HG03378 (cell line): ENCODE data around the gene CC2D2A.
"Not testable (repeated sequence)": the region's sequence is repeated elsewhere in the genome, so short reads cannot be mapped to it uniquely, and the experiment has no call there.

ENCODE experiments used
- ATAC-seq: cut with Tn5 transposase; IDR thresholded peaks from one replicate; pipeline ENCODE4 v1.9.1; 2021; ENCODE audit warnings: mild to moderate bottlenecking, moderate library complexity; ENCODE audit not compliant: unreplicated experiment

CC2D2A gene

DNA sequence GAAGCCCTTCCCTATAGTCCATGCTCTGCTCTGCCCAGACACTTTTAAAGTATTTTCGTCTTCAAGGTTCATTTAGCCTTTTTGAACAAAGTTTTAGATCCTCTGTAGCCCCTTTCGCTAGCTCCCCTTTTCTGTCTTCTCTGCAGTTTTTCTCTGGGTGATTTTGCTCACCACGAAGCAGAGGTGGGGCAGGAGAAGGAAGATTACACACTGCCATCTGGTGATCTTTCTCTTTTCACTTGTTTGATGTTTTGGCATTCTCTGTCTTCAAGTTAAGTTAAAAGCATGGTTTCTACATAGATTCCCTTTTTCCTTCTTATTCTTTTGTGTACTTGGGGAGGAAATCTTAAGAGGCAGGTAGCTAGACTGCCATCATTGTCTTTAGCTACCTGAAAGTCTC is 43.9 kb downstream of the CC2D2A start:
- no peak for ATAC-seq

DNA sequence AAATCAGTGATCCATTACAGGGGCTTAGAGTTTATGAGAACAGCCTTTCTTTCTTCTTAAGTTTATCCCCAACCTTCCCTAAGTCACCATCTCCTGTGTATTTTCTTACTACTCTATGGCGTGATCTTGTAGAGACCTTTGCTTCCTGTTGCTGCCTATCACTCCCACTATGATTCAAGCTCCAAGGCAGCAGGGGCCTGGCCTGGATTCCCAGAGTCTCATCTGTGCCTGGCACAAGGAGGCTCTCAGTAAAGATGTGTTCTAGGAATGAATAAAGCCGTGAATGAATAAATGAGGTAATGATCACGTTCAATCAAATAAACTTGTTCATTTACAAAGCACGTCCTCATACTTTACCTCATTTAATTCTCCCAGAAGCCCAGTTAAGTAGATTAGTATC is 45.4 kb downstream of the CC2D2A start:
- ATAC-seq: no peak

DNA sequence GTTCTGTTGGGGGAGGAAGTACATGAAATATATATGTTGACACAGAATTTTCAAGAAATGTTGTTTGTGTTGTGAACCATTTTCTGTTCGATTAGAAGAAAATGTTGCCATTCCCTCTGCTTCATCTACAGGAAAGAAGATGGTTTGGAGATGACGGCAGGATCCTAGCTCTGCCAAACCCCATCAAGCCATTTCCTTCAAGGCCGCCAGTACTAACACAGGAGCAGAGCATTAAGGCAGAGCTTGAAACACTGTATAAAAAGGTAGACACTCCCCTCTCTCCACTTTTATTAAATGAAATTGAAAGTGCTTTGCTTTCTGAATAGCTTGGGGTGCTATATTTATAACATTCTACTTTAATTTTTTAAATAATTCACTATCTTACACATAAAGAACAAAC is 46.8 kb downstream of the CC2D2A start:
- no peak for ATAC-seq

DNA sequence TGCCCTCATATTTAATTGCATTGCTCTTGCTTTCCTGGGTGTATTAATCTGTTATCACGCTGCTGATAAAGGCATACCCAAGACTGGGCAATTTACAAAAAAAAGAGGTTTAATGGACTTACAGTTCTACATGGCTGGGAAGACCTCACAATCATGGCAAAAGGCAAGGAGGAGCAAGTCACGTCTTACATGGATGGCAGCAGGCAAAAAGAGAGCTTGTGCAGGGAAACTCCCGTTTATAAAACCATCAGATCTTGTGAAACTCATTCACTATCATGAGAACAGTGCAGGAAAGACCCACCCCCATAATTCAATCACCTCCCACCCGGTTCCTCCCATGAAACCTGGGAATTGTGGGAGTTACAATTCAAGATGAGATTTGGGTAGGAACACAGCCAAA is 48.0 kb downstream of the CC2D2A start:
- ATAC-seq: not testable (repeated sequence)

DNA sequence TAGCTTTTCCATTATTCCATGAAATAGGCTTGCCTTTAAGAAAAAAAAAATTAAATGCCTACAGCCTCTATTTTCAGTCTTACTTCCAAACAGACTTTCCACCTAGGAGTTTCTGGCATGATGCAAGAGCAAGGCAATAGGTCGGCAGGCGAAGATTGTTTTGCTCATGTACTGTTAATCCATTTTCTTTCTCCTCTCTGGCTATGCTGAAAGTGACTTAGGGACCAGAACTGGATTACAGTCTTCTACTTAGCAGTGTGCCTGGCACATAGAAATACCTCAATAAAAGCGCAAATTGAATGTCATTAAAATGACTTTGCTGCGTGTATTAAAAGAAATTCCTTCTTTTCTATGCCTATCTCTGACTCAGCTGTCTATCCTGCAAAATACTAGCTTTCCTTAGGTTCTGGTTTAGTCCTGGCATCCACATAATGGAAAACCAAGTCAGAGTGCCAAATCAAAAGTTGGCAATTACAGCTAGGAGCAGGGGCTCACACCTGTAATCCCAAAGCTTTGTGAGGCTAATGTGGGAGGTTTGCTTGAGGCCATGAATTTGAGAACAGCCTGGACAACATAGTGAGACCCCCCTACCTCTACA is 51.9 kb downstream of the CC2D2A start:
- no peak for ATAC-seq

DNA sequence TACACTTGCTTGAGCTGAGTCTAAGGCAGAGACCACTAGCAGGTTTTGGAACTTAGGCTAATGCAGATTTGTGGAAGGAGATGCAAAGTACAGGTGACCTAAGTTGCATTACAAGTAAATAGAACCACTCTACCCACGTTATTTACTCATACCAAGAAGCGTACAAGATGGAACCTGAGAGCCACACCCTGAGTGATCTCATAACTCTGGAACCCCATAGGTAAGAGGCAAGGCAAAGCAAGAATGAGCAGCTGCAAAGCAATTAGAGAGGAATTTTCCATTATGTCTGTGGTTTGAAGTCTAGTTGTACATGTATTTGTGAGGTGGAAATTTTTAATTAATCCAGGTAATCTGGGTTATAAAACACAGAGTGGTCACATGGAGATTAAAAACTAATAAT is 55.4 kb downstream of the CC2D2A start:
- no peak for ATAC-seq

DNA sequence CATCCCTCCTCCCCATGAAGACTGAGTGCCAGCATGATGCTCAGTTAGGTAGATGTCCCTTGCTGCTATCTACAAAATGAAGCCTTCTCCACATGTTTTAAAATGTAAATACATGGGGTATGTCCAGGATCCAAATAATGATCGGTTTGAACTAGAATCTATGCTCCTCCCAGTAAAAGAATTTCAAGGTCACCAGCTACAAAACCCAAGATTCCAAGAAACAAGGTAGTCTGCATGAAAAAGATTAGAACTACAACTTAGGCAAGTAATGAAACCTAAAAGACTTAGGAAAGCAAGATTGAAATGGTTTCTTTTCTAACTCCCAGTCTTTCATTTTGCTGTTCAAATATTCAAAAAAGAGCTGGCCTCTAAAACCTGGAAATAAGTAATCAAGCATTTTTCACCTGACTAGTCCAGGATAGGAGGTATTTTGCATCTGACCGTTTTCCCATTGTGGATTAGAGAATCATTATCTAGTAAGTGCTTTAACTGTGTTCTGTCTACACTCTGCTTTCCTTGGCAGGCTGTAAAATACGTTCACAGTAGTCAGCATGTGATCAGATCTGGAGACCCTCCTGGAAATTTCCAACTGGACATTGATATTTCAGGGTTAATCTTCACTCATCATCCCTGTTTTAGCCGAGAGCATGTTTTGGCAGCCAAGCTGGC is 57.4 kb downstream of the CC2D2A start:
- no peak for ATAC-seq

DNA sequence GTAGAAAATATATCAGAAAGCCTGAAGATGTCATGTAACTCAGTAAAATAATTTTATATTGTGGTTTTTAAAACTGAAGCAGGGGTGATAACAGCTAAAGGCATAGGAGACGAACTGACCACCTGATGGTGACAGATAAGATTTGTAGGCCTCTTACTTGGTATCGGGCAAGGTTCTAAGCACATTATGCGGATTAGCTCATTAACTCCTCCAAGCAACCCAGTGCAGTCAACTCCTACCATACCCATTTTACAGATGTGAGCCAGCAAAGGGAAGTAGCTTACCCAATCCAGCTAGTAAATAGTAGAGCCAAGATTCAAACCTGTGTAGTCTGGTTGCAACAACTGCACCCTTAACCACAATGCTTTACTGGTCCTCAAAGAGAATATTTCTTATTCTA is 62.1 kb downstream of the CC2D2A start:
- ATAC-seq: no peak

DNA sequence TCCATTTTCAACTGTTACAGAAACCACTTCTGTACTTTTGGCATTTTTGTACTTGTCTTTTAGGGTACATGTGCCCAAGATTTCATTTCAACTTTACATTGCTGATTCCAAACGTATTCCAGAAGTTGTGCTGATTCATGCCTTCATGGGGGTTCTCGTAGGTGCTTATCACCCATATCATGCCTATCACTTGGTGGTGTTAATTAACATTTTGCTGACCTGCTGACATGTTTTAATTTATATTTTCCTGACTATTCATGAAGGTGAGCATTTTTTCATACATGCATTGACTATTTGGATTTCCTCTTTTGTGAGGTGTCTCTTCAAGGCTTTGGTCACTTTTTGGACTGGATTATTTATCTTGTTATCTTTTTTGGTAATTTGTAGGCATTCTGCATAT is 64.1 kb downstream of the CC2D2A start:
- no peak for ATAC-seq

DNA sequence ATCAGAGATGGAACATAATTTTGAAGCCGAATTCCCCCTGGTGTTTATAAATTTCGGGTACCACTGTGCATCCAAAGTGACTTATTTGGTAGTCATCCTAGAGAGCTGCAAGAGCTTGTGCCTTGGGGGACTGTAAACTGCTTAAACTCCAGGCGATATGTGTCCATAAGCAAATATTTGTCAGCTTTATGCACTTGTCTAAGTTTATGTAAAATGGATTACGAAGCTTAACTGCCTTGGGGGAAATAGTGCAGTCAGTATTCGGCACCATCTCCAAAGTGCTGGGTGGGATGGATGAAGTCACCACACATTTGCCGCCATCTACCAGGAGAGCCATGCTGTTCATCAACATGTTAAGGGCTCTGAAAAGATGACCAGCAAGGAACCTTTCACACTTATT is 65.9 kb downstream of the CC2D2A start:
- no peak for ATAC-seq

DNA sequence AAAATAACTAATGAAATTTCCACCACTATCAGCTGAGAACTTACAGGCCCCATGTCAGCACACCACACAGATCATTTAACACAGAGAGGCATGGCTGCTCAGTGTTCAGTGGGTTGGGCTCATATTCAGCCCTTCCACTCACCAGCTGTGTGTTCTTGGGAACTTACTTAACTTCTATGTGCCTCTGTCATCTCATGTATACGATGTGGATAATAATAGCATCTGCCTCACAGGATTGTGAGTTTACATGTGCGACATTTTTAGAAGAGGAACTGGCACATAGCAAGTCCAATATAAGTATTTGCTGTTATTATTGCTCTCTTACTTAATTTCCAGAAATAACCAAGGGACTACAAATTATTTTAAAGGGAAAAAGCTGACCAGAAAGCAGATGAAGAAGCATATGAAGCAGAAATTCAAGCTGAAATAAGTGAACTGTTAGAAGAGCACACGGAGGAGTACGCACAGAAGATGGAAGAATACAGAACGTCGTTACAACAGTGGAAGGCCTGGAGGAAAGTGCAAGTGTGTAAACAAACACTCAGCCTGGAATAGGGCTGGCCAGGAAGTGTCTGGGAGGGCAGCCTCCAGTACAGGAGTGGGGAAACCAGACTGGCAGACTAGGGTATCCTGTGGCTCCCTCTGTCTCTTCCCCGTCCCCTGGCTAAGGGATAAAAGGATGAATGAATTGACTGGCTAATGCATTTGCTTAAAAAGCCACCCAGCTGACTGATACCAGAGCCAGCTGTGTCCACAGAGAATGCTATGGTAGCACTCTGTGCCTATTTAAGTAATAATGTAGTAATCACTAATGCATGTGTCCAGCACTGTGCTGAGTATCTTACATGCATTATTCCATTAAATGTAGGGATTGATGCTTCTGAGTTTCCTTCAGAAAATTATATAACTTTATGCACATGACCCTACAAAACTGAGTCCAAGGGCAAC is 67.1 kb downstream of the CC2D2A start:
- ATAC-seq: no peak

DNA sequence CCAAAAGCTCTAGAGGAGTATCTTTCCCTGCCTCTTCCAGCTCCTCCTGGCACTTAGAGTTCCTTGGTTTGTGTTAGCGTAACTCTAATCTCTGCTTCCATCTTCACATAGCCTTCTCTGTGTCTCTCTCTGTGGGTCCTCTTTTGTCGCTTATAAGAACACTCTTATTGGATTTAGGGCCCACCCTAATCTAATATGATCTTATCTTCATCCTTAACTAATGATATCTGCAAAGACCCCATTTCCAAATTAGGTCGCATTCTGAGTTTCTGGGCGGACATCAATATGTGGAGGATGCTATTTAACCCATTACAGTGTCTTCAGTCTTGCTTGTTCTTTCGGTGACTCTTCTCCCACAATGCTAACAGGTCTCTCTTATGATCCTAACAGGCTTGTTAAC is 72.3 kb downstream of the CC2D2A start:
- ATAC-seq: no peak

DNA sequence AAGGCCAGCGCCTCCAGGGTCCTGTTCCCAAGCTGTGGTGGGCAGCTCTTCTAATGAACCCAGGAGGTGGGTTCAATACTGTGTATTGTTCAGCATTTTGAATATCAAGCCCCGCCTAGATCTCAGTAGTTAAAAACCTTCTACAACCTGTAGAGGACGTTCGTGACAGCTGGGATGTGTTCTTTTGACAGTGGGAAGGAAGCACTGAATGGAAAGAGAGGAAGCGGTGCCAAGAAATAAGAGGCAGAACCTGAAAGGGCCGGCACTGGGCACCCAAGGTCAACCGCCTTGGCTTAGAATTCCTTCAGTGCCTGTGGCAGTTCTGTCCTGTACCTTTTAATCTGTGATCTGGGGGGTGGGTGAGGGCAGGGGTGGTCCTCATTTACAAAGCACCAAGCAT is 73.1 kb downstream of the CC2D2A start:
- ATAC-seq: no peak

DNA sequence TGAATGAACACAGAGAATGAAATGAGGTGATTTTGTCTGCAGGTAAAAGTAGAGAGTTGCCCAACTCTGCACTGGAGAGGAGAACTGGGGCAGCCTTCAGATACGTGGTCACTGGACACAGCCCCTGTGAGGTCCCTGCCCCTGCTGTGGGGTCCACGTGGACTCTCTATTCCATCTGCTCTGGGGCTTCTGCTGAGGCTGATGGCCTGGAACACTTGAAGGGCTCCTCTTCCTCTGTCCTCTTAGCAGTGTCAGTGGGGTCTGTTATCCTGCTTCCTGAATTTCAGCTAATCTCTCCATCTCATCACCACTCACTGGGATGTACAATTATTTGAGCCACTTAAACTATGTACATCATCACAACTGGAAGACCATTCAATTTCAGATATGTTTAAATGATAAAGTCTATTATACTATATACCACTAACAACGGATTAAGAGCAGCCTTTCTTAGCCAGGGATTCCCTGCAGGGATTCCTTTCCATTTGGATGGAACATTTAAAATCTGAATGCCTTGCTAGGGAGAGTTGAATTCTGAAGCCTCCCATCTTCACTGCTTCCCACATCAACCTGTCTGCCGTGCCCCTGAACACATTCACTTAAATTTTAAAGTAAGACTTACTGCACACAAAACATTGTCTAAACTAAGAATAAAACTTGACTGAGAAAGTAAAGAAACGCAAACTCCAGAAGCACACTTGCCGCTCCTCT is 74.0 kb downstream of the CC2D2A start:
- ATAC-seq: no peak

DNA sequence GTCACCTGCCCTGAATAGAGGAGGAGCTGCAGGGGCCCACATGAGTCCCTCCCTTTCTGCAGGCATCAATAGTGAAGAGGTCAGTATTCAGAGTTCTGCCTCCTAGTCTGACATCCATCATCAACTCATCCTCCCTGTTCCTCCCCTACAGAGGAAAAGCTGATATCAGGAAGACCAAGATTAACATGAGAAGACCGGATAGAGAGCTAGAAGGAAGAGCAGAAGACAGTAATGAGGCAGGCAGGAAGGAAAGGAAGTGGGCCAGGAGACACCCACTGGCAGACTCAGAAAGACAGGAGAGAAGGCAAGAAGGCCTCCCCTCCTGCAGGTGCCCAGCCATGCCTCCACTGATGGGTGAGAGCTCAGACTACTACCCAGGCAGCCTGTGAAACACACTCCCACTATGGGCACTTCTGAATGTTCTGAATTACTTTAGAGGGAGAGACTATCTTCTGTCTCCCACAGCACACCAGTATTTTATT is 74.6 kb downstream of the CC2D2A start:
- ATAC-seq: no peak

DNA sequence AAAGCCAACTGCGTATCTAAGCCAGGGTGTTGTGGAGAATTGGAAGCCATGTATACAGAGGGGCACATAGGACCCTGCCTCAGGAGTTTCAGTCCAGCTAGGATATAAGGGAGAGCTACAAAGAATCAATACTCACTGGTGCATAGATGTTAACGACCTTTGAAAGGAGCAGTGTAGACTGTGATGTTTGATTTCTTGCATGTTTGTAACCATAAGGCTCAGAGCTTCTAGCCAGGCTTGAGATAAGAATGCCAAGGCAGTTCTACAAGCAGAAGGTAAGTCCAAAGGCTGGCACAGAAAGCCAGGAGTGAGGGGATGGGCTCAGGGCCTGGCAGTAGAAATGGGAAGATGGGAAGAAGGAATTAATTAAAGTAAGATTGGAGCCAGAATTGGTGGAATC is 75.7 kb downstream of the CC2D2A start:
- no peak for ATAC-seq

DNA sequence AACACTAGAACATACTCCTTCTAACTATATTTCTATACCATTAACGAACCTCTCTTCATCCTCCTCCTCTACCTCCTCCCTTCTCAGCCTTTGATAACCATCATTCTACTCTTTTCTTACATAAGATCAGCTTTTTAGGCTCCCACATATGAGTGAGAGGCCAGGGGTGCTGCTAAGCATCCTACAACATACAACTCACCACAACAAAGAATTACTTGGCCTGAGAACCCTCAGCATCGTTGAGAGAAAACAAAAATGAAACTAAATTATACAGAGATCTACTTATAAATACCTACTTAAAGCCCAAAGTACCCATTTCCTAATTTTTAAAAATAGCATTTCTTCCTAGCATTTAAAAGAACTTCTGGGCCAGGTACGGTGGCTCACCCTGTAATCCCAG is 77.7 kb downstream of the CC2D2A start:
- no peak for ATAC-seq

DNA sequence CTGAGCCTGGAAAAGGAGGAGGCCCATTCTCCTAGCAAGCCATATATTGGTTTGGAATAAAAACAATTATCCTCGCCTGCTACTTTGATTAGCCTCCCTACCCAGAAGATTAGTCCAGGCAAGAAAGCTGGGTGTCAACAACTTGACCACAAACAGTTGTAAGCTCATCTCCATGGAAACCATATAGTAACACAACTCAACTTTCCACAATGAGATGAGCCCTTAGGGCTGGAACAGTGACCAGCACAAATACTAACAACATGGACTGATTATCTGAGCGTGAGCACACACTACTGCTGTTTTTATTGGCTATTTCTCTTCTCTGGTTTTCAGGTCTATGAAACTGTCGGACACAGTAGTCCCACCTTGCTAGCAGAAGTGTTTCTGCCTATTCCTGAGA is 80.8 kb downstream of the CC2D2A start:
- ATAC-seq: no peak

DNA sequence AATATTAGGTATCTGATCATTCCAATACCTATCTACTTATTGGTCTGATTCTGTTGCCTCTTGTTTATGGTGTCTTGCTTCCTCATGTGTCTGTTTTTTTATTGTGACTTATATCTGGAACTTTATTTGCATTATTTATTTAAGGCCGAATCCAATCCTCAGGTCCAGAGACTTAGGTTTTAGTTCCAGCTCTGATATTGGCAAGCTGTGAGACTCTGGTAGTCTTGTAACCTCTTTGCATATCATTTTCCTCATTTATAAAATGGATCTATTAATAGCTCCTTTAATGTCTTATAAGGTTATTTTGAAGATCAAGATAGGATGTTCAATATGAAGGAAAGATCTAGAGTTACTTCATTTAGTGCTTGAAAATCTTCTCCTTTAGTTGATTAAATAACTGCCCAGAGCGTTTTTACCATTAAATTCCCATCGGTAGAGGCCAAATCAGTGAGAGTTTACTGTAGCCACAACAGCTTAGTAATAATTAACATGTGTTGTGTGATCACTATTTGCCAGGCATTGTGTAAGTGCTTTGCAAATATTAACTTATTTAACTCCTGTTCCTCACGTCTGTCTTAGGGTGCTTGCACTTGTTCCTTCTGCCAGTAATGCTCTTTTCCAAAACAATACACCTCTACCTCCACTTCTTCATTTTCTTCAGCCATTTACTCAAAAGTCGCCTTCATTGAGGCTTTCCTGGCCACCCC is 82.2 kb downstream of the CC2D2A start:
- ATAC-seq: no peak

DNA sequence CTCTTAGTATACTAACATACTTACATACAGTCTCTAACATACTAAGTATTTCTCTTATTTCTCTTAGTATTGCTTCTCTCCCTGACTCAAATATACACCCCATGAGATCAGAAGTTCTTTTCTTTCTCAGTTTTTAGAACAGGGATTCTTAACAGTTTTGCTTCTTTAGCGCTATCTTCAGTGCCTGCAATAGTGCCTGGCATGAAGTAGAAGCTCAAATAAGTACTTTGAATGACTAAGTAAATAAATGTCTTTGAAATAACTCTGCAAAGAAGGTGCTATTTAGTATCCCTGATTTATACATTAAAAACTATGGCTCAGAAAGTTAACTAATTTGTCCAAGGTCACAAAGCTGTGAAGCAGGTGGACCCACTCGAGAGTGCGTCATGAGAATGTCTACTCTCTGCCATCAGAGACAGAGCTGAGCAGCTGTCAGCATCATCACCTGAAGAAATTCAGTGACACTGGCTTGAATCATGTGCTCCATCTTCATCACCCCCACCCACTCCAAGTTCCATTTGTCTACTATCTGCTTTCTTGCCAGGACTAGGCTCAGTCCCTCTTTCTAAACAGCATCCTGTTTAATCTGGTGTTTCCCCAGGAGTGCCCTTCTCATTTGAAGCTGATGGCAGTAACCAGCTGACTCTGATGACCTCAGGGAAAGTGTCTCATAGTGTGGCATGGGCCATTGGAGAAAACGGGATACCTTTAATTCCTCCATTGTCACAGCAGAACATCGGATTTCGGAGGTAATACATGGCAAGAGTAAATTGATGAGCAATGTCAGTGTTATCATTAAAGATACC is 83.1 kb downstream of the CC2D2A start:
- ATAC-seq: no peak
